HG03442 (cell line): ENCODE measurements around the gene CD300A.

Experiments
- ATAC-seq: cut with Tn5 transposase; IDR thresholded peaks from one replicate; pipeline ENCODE4 v1.9.1; 2021; ENCODE audit warnings: mild to moderate bottlenecking, moderate library complexity; ENCODE audit not compliant: unreplicated experiment

CD300A gene

DNA sequence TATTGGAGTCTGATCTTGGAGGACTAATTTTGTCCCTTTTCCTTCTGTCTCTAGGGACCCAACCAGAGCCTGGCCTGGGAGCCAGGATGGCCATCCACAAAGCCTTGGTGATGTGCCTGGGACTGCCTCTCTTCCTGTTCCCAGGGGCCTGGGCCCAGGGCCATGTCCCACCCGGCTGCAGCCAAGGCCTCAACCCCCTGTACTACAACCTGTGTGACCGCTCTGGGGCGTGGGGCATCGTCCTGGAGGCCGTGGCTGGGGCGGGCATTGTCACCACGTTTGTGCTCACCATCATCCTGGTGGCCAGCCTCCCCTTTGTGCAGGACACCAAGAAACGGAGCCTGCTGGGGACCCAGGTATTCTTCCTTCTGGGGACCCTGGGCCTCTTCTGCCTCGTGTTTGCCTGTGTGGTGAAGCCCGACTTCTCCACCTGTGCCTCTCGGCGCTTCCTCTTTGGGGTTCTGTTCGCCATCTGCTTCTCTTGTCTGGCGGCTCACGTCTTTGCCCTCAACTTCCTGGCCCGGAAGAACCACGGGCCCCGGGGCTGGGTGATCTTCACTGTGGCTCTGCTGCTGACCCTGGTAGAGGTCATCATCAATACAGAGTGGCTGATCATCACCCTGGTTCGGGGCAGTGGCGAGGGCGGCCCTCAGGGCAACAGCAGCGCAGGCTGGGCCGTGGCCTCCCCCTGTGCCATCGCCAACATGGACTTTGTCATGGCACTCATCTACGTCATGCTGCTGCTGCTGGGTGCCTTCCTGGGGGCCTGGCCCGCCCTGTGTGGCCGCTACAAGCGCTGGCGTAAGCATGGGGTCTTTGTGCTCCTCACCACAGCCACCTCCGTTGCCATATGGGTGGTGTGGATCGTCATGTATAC lies 26.5 kb upstream of the CD300A start:
- ATAC-seq, result no peak

DNA sequence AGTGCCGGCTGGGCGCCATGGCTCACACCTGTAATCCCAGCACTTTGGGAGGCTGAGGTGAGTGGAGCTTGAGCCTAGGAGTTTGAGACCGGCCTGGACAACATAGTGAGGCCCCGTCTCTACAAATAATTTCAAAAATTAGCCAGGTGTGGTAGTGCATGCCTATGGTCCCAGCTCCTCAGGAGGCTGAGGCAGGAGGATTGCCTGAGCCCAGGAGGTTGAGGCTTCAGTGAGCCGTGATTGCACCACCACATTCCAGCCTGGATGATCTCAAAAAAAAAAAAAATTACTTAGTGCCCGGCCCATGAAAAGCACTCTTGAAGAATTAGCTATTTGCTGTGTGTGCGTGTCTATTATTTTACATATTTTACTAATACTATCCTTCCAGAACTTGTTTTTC lies 24.9 kb upstream of the CD300A start:
- ATAC-seq, result no peak

DNA sequence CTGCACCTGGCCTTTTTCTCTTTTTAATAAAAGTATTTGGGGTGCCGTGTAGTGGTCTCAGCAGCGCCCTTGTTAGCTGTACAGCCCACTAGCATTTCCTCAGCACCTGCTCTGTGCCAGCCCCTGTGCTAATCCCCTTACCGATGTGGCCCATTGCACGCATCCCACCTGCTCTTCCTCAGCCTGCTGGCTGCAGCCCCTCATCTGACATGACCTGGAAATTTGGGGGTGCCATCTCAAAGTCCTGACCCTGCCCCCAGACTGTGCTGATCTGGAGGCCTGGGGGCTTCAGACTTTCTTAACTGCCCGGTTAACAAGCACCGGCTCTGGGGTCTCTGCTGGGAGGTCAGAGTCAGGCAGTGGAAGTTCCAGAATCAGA lies 24.2 kb upstream of the CD300A start:
- no peak for ATAC-seq

DNA sequence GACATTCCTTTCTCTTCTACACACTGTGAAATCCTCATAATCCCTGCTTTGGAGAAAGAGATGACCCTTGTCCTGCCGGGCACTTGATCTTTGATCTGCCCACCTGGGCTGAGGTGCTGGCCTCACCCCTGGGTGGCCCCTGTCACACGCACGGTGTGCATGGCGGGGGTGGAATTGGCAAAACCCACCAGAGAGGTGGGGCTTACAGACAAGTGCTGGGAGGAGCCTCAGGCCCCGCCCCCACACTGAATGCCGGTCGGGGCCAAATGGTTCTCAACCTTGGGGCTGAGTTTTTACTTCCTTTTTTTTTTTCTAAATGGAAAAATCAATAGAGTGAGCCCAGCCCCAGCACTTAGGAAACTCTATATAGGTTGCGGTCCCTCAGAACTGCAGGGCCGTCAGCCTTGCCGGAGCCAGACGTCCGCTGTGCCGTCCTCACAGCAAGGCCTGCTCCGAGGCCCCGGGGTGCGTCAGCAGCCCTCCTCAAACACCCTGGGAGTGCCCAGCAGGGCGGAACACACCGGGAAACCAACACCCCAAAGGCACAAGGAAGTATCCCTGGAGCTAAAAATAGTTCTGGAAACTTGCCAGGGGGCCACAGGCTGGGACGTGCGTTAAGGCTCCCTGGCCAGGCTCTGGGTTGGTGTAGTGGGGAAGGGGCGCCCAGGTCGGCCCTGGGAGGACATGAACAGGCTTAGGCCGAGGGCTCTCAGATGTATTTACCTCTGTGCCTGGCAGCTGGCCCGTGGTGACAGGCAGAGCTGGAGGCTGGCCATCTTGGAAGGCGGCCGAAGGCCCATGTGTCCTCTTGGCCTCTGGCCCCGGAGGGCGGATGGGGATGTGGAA lies 23.5 kb upstream of the CD300A start:
- ATAC-seq, result no peak

DNA sequence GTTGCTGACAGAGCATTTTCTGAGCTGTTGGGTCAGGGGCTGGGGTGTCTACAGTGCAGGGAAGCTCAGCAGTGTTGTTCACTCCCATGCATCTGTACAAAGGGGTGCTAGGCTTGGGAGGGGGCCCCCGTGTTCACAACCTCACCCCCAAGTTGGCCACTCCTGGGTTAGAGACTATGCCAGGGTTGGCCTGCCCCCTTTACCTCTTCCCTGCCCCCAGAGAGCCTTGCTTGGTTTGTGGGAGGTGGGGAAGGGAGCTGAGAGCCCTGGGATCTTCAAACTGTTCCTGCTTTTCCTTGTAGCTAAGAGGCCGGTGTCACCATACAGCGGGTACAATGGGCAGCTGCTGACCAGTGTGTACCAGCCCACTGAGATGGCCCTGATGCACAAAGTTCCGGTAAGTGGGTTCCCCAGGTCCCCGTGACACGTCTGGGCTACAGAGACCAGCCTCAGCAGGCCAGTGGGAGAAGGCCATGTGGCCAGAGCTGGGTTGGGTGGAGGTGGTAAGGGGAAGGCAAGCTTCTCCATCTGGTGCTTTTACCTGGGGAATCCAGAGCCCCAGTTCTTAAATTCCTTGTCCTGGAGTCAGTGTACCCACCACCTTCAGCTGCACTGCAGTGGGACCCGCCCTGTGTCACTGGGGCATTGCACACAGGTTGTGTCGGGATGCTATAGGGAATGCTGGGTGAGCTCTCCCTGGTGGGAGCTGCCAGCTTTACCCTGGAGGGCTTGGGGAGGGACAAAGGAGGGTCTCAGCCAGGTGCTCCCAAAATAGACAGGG lies 22.7 kb upstream of the CD300A start:
- ATAC-seq, result no peak

DNA sequence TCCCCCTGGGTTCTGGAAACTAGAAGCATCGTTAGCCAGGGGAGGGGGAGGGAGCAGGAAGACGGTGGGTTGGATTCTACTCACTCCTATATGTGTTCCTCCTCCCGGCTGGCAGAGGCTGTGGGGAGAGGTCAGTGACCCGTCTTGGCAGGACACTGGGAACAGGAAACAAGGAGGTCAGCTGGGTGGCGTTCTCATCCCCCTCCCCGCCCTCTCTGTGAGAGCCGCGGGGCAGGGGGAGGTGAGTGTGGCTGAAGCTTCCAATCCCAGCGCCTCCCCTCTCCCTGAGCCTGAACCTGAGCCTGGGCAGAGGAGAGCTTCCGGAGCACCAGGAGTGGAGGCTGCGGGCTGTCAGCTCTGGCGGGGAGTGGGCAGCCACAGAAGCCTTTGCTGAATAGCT lies 22.0 kb upstream of the CD300A start:
- no peak for ATAC-seq

DNA sequence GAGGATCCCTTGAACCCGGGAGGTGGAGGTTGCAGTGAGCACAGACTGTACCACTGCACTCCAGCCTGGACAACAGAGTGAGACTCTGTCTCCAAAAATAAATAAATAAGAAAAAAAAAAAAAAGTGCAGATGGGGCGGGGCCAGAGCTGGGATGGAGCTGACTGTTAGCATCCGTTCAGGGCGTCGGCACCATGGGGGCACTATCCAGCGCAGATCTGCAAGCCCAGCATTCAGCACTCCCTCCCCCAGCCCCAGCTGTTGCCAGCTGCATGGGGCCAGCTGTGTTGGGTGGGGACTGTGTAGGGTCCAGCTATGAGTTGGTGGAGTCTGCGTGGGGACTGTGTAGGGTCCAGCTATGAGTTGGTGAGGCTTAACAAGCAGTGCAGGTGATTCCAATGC lies 21.3 kb upstream of the CD300A start:
- ATAC-seq, result no peak

DNA sequence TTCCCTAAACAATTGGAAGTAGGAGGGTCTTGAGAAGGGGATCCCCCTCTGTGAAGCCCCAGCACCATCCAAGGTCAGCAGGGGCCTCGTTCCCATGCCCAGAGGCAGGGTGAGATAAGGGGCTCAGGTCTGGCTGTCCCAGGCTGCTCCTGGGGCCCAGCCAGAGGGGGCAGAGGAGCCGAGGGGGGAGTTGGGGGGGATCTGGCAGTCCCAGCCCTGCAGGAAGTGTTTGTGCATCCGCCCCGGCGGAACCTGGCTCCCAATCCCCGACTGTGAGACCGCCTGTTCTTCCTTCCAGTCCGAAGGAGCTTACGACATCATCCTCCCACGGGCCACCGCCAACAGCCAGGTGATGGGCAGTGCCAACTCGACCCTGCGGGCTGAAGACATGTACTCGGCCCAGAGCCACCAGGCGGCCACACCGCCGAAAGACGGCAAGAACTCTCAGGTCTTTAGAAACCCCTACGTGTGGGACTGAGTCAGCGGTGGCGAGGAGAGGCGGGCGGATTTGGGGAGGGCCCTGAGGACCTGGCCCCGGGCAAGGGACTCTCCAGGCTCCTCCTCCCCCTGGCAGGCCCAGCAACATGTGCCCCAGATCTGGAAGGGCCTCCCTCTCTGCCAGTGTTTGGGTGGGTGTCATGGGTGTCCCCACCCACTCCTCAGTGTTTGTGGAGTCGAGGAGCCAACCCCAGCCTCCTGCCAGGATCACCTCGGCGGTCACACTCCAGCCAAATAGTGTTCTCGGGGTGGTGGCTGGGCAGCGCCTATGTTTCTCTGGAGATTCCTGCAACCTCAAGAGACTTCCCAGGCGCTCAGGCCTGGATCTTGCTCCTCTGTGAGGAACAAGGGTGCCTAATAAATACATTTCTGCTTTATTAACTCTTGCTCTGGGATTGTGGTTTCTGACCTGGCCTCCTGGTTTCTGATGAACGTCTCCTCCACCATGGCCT lies 19.6 kb upstream of the CD300A start:
- peak; percentile 45 for ATAC-seq

DNA sequence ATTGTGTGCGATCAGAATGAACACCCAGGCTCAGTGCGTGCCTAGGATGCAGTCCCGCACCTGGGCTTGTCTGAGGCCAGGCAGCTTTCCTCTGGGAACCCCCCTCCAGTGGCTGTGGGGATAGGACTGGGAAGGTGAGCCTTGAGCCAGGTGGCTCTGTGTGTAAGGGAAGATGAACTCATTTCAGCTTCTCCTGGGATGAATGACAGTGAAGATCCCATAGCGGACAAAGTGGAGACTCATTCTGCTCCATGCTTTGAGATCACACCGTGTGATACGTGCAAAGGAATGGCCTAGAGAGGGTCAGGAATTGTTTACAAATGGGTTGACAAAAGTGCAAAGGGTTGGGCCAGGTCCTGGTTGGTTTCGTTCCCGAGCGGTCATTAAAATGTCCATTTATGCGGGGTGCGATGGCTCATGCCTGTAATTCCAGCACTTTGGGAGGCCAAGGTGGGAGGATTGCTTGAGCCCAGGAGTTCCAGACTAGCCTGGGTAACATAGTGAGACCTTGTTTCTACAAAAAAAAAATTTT lies 18.7 kb upstream of the CD300A start:
- no peak for ATAC-seq

DNA sequence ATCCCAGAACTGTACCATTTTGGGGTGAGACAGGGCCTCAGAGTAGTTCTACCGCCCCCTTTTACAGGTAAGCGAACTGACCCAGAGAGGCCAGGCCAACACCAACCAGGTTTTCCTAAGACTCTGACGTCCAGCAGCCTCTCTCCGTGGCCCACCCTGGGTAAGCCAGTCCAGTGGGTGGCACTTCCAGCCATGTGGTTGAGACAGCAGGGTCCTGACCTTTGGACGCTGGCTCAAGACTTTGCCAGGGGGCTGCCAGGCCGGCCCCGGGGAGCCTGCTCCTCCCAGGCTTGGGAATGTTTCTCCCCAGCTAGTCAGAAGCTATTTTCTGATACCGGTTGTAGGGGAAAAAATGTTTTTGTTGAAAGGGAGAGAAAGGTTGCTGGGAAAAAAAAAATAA lies 17.7 kb upstream of the CD300A start:
- no peak for ATAC-seq

DNA sequence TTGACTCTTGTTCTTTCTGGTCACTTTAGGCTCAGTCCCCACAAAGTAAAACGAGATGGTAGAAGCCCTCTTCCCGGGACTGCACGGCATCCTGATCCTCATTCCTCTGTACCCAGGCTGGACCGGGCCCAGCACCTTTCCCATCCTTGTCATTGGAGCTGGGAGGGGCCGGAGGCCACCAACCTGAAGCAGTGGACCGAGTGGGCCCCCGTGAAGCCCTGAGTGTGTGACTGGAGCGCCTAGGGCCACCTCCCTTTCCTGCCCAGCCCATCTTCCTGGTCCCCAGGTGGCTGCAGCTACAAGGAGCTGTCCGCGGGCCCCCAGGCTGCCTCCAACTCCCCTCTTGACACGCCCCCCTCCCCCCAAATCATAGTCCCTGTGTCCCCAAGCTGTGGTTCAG lies 17.1 kb upstream of the CD300A start:
- no peak for ATAC-seq

DNA sequence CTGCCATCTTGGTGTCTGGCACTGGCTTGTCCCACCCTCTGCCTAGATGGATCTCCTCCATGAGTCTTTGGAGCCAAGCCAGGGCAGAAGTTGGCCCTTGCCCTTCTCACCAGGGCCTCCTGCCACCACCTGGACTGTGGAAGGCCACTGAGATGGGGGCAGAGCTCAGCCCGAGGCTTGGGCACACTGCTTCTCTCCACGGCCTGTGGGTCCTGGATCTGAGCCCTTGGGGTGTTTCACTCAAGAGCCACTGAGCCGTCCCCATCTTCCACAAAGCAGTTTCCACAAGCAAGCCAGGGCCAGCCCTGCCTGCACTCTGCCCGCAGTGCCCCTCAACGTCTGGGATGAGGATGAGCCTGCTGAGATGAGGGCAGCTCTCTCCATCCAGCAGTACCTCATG lies 16.7 kb upstream of the CD300A start:
- ATAC-seq, result no peak

DNA sequence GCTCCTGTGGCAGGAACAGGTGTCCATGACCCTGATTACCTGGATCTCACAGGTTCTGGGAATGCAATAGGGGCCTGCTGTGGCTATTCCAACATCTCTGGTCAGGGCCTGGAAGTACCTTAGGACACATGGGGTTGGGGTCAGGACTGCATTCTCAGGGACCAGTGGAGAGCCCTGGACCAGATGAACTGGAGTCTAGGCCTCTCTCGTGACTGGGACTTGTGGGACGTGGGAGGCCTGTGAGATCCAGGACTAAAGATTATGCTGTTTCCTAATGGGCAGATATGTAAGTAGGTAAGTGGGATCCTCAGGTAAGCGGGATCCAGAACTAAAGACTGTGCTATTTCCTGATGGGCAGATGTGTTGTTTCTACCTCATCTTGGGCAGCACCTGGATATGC lies 16.2 kb upstream of the CD300A start:
- no peak for ATAC-seq

DNA sequence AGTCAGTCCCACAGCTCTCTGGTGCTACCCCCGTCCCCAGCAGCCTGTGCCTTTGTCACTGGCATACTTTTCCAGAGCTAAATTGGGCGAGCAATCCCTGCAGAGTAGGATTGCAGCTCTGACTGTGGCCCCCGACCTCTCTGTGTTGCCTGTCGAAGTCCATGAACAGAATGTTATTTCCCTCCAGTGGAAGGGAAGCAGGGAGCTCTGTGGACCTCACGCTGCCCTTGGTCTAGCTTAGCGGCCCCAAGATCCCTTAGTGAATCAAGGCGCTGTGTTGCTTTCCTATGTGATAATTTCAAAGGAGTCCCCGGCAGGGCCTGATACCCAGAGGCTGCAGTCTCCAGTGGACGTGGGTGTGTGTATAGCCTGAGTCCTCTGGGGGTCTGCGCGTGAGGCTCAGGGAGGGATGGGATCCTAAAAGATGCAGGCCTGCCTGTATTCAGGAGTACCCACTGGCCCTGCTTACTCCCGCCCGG lies 15.5 kb upstream of the CD300A start:
- ATAC-seq, result no peak

DNA sequence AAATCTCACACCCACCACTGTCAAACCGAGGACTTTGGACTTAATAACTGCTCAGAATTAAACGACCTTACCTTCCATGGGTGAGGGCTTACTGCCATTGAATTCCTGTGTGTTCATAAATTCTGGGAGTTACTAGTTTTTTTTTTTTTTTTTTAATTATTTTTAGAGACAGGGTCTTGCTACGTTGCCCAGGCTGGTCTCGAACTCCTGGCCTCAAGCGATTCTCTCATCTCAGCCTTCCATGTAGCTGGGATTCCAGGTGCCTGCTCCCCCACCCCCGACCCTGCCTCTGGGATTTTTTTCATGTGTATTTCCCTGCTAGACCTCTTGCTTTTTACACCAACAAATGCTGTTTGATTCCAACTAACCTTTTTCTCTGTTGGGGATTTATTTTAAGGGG lies 14.9 kb upstream of the CD300A start:
- ATAC-seq, result no peak

DNA sequence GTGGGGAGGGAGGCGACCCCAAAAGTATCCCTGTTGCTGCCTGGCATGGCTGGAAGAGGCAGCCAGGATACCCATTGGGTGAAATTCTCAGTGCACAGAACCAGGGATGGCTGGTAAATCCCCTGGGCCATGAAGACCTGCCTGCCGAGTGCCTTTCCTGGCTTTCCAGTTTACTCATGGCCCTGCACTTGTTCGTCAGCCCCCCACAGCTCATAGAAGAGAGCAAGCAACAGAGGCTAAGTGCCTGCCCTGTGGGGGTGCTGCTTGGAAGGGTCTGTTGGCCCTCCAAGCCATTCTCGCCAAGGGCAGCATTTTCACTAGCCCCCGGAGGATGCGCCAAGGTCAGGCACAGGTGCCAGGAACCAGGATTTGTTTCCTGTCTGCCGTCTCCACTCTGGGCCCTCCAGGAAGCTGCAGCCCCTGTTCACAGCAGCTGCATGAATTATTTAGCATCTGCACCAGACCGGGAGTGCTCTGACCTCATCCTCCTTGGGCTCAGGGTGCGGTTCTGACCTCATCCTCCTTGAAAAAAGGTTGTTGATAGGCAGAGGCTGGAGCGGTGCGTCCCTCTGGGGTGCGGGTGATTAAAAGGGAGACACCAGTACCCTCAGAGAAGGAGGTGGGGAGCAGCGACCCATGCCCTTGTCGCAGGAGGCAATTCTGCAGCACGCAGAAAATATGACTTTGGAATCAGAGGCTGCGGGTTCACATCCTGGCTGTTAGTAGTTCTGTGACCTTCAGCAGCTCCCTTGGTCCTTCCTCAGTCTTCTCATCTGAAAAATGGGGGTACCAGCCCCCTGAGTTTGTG lies 14.2 kb upstream of the CD300A start:
- ATAC-seq, result no peak

DNA sequence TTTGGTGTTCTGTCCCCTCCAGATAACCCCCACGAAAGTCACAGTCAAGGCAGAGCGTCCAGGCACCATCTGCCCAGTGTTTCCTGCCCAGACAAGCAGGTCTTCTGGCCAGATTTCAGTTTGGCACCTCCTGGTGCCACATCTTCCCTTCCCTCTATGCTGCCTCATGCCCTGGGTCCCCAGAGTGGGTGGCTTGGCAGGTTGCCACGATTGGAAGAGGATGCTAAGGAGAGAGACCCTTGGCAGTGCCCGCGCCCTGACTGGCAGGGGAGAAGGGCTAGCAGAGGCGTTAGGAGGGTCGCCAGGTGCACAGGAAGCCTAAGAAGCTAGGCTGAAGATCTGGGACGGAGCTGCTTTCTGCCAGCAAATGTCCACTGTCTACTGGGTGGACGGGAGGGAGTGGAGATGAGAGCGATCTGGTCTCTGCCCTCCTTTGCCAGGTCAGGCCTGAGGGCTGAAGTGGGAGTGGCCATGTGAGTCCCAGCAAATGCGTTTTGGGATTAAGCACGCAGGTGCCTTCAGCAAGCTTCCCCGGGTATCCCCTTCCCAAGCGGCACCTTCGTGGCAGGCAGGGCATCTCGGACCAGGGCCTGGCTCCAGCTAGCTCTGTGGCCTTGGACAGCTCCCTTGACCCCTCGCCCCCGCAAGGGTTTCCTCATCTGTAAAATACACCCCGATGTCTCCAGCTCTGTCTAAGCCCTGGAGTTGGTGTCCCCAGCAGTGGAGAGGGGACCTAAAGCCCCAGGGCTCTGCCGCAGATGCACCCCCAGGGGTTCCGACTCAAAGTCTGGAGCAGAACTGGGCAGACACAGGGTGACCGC lies 13.4 kb upstream of the CD300A start:
- no peak for ATAC-seq

DNA sequence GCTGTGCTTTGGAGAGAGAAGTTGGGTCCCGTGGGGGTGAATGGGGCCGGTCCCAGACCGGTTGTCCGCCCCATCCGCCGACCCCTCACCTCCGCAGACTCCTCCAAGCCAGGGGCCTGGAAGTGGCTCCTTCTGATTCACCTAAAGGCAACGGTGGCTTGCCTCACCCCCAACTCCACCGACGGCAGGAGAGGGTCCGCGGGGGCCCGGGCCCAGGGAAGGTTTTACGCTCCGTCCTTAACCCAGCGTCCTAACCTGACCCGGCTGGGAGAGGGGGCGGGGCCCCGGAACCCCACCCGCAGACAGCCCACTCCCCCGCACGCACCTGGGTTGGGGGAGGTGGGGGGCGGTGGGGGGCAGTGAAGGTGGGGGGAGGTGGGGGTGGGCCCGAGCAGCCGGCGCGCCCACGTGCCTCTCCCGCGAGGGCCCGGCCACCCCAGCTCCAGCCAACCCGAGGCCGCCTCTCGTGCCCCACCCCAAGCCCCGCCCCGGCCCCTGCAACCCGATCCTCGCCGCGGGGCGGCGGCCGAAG lies 12.7 kb upstream of the CD300A start:
- ATAC-seq, result peak; percentile 40
